Colon (tissue), 2 donors: ENCODE results near the gene SHMT1.

Source experiments
- FAIRE-seq: peaks from 2 replicates; lab custom pipeline; 2012; peaks lifted over from hg19 to GRCh38; lab: Jason Lieb, UNC
- donor health status: control.
- donor health status: control.

Gene SHMT1

GRCh38 chr17:18281788-18282187, 81.6 kb downstream of the SHMT1 start:
- no peak for FAIRE-seq

GRCh38 chr17:18280766-18281371, 82.5 kb downstream of the SHMT1 start:
- FAIRE-seq = no peak

GRCh38 chr17:18280249-18280648, 83.1 kb downstream of the SHMT1 start:
- FAIRE-seq = no peak

- no peak for FAIRE-seq
Observed at GRCh38 chr17:18278867-18279266, 84.5 kb downstream of the SHMT1 start.
